Mesenchymal stem cell (in vitro differentiated cells and primary cell): ENCODE results near the gene CELSR2.
A peak's percentile ranks its signal among the peaks of the same experiment; 100 is the strongest.

Experiments used
- DNase-seq: peaks from one replicate; pipeline ENCODE4 v3.0.0-alpha.2; 2013
- H2AFZ ChIP-seq: one replicate; pipeline ENCODE4 v1.6.1; 2013; ENCODE audit warnings: low read depth, mild to moderate bottlenecking, control low read depth, inconsistent platforms, low read length, moderate library complexity
- H2AK5ac ChIP-seq: 2 replicates; pipeline ENCODE4 v1.6.1; 2013; ENCODE audit warnings: low read length, moderate library complexity, mild to moderate bottlenecking, inconsistent platforms; ENCODE audit not compliant: severe bottlenecking
- H2BK120ac ChIP-seq: one replicate; pipeline ENCODE4 v1.6.1; 2013; ENCODE audit warnings: low read depth, mild to moderate bottlenecking, inconsistent platforms, low read length, moderate library complexity
- H2BK12ac ChIP-seq, 2 experiments: one replicate each; pipeline ENCODE4 v1.6.1; 2013; ENCODE audit warnings: inconsistent platforms in 2 of 2, low read length in 2 of 2, mild to moderate bottlenecking in 2 of 2, moderate library complexity in 2 of 2, control low read depth in 1 of 2
- H2BK15ac ChIP-seq: one replicate; pipeline ENCODE4 v1.6.1; 2013; ENCODE audit warnings: mild to moderate bottlenecking, low read depth, inconsistent platforms; ENCODE audit not compliant: poor library complexity, severe bottlenecking
- H2BK5ac ChIP-seq: 2 replicates; pipeline ENCODE4 v1.6.1; 2013; ENCODE audit warnings: low read depth, mild to moderate bottlenecking, low read length, control low read depth, inconsistent platforms; ENCODE audit not compliant: poor library complexity, severe bottlenecking
- H3K14ac ChIP-seq, 2 experiments: one replicate each; pipeline ENCODE4 v1.6.1; 2013; ENCODE audit warnings: inconsistent platforms in 2 of 2, low read length in 2 of 2, control low read depth in 1 of 2, mild to moderate bottlenecking in 1 of 2, moderate library complexity in 1 of 2
- H3K18ac ChIP-seq, 2 experiments: one replicate each; pipeline ENCODE4 v1.6.1; 2013; ENCODE audit warnings: inconsistent platforms in 2 of 2, low read length in 2 of 2, control low read depth in 1 of 2, low read depth in 1 of 2, mild to moderate bottlenecking in 1 of 2
- H3K23ac ChIP-seq, 2 experiments: one replicate each; pipeline ENCODE4 v1.6.1; 2013; ENCODE audit warnings: inconsistent platforms in 2 of 2, low read length in 2 of 2, mild to moderate bottlenecking in 2 of 2, moderate library complexity in 2 of 2, control low read depth in 1 of 2
- H3K27ac ChIP-seq: 2 replicates; pipeline ENCODE4 v1.5.1; 2013; ENCODE audit warnings: mild to moderate bottlenecking, moderate library complexity, low read length, control low read depth, inconsistent platforms; ENCODE audit not compliant: poor library complexity, severe bottlenecking
- H3K27me3 ChIP-seq, 2 experiments: 2 replicates each; pipeline versions ENCODE4 v1.6.1 to v1.7.0; 2013; ENCODE audit warnings: low read length in 2 of 2, mild to moderate bottlenecking in 2 of 2, moderate library complexity in 2 of 2, control low read depth in 1 of 2, inconsistent platforms in 1 of 2; ENCODE audit not compliant: control insufficient read depth in 1 of 2, insufficient read depth in 1 of 2
- H3K36me3 ChIP-seq, 2 experiments: 2 replicates each; pipeline versions ENCODE4 v1.6.1 to v1.7.0; 2013; ENCODE audit warnings: low read length in 2 of 2, control low read depth in 1 of 2, inconsistent platforms in 1 of 2, low read depth in 1 of 2, mild to moderate bottlenecking in 1 of 2; ENCODE audit not compliant: insufficient read depth in 2 of 2, control insufficient read depth in 1 of 2
- H3K4ac ChIP-seq, 2 experiments: one replicate each; pipeline ENCODE4 v1.6.1; 2013; ENCODE audit warnings: inconsistent platforms in 2 of 2, low read length in 2 of 2, mild to moderate bottlenecking in 2 of 2, moderate library complexity in 2 of 2, control low read depth in 1 of 2, low read depth in 1 of 2
- H3K4me1 ChIP-seq: 2 replicates; pipeline ENCODE4 v1.6.1; 2013; ENCODE audit warnings: low read depth, low read length, control low read depth; ENCODE audit not compliant: control insufficient read depth, insufficient read depth
- H3K4me2 ChIP-seq: 2 replicates; pipeline ENCODE4 v1.6.1; 2013; ENCODE audit warnings: low read length, mild to moderate bottlenecking, inconsistent platforms; ENCODE audit not compliant: poor library complexity, severe bottlenecking
- H3K4me3 ChIP-seq, 2 experiments: 2 replicates each; pipeline versions ENCODE4 v1.5.1 to v1.7.0; 2013; ENCODE audit warnings: low read length in 2 of 2, mild to moderate bottlenecking in 2 of 2, control low read depth in 1 of 2, low read depth in 1 of 2; ENCODE audit not compliant: insufficient read depth in 1 of 2
- H3K79me1 ChIP-seq: replicated peaks from 2 replicates; pipeline ENCODE4 v1.6.1; 2013; ENCODE audit warnings: mild to moderate bottlenecking, control low read depth, low read length, inconsistent platforms; ENCODE audit not compliant: poor library complexity, severe bottlenecking
- H3K9ac ChIP-seq: 2 replicates; pipeline ENCODE4 v1.7.0; 2013; ENCODE audit warnings: mild to moderate bottlenecking, low read length, moderate library complexity
- H3K9me3 ChIP-seq: 2 replicates; pipeline ENCODE4 v1.7.0; 2013; ENCODE audit warnings: mild to moderate bottlenecking, low read length; ENCODE audit not compliant: control insufficient read depth
- H4K8ac ChIP-seq: one replicate; pipeline ENCODE4 v1.6.1; 2013; ENCODE audit warnings: inconsistent platforms, mild to moderate bottlenecking, low read length, moderate library complexity
- H4K91ac ChIP-seq: one replicate; pipeline ENCODE4 v1.6.1; 2013; ENCODE audit warnings: mild to moderate bottlenecking, low read length, inconsistent platforms
- WGBS: methylation state at CpG from one replicate; pipeline ENCODE4 v1.1.7; 2013; ENCODE audit warnings: mixed read lengths; 5-methylcytosine and 5-hydroxymethylcytosine counted together

CELSR2 gene

DNA sequence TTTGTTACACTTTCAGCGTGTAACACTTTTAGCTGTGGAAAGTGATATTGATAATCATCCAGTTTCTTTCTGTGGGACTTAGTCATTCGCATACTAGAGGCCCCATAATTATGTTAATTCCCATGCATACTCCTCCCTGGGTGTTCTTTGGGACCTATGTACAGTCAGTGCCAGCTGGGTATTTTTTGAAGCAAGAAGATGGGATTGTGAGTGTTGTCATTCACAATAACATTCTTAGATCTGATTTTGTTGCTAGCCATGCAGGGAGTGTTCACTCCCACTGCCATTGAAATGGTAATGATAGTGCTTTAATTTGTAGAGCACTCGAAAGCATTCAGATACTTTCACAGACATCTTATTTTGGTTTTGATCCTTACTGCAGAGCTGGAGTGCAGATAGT lies 24.0 kb upstream of the CELSR2 start:
- 83% methylated on average over 1 of the region's 3 CpGs for WGBS

DNA sequence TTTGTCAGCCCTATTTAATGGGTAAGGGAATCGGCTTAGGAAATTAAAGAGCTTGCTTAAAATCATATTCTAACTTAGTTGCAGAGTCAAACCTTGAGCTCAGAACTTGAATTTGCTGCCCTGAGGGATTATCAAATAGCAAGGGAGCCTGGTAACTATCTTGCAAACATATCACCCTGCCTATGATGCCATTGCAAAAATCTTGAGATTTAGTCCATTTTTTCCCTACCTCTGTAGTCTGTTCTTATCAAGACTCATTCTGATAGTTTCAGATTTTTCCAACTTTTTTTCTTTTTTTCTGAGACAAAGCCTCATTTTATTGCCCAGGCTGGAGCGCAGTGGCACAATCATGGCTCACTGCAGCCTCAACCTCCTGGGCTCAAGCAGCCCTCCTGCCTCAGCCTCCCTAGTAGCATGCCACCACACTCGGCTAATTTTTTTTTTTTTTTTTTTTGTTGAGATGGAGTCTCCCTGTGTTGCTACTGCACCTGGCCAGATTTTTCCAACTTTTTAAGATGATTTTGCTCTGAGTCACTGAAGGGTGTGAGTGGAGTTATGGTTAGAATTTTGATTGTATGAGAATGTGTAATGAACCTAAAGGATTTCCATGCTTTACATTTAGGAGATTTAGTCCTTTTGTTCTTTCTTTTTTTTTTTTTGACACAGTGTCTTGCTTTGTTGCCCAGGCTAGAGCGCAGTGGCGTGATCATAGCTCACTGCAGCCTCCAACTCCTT lies 23.5 kb upstream of the CELSR2 start:
- Histone ChIP-seq H3K79me1 (peaks cover 21% of the 10 kb centered on the region), H3K18ac (no peak overlapping the region), H2BK12ac (no peak overlapping the region), H3K27ac (no peak overlapping the region), H4K91ac (no peak overlapping the region), H2BK120ac (no peak overlapping the region), H2AK5ac (no peak overlapping the region), H3K4ac (no peak overlapping the region), H2BK5ac (no peak overlapping the region), H3K23ac (no peak overlapping the region), H3K4me3 (no peak overlapping the region), H3K36me3 (peaks cover 18 to 76% of the 10 kb centered on the region in 2 experiments), H3K4me1 (peaks cover 9% of the 10 kb centered on the region), H3K14ac (no peak overlapping the region), H2AFZ (no peak overlapping the region), H3K27me3 (no peaks in the 10 kb centered on the region), H3K9me3 (no peaks in the 10 kb centered on the region), H2BK15ac (no peak overlapping the region), H4K8ac (no peak overlapping the region), H3K4me2 (no peak overlapping the region), H3K9ac (no peak overlapping the region)
- no peak for DNase-seq
- 98% methylated on average over 4 of the region's 5 CpGs for WGBS

More for the DNA sequence above, 24.0 kb upstream of the CELSR2 start:
- H3K4me1 ChIP-seq: peaks cover 9% of the 10 kb centered on the region
- H3K9me3 ChIP-seq: no peaks in the 10 kb centered on the region
- peaks cover 13 to 71% of the 10 kb centered on the region in 2 experiments for H3K36me3 ChIP-seq
- no peak overlapping the region for H3K9ac ChIP-seq
- H2AFZ ChIP-seq: no peak overlapping the region
- no peak overlapping the region for H3K27ac ChIP-seq
- no peak overlapping the region for H2BK120ac ChIP-seq
- no peak overlapping the region for H3K23ac ChIP-seq
- H3K4me3 ChIP-seq: no peak overlapping the region
- H4K91ac ChIP-seq: no peak overlapping the region
- no peaks in the 10 kb centered on the region for H3K27me3 ChIP-seq
- no peak overlapping the region for H2BK5ac ChIP-seq
- H3K14ac ChIP-seq: no peak overlapping the region
- H2BK15ac ChIP-seq: no peak overlapping the region
- H4K8ac ChIP-seq: no peak overlapping the region
- H2BK12ac ChIP-seq: no peak overlapping the region
- no peak overlapping the region for H2AK5ac ChIP-seq
- H3K4me2 ChIP-seq: no peak overlapping the region
- peaks cover 19% of the 10 kb centered on the region for H3K79me1 ChIP-seq
- no peak overlapping the region for H3K4ac ChIP-seq
- DNase-seq: no peak
- no peak overlapping the region for H3K18ac ChIP-seq

DNA sequence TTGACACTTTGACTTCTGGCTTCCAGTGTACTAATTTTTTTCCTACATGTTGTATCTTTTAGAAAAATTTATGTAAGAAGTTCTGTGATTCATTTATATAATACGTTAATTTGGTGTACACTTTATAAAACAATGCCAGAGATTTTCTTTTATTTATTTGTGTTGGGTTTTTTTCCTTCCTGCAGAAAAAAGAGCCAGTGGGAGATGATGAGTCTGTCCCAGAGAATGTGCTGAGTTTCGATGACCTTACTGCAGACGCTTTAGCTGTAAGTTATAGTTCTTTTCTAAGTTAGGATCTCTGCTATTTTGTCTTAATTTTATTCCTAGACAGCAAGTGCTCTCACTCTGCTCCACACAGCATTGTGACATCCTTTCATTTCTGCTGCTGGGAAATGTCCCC lies 21.2 kb upstream of the CELSR2 start:
- no peak overlapping the region for H2BK12ac ChIP-seq
- no peak for DNase-seq
- H3K9ac ChIP-seq: no peak overlapping the region
- H2AFZ ChIP-seq: no peak overlapping the region
- peaks cover 29 to 84% of the 10 kb centered on the region in 2 experiments for H3K36me3 ChIP-seq
- no peak overlapping the region for H2BK120ac ChIP-seq
- H3K4me1 ChIP-seq: peaks cover 9% of the 10 kb centered on the region
- H3K79me1 ChIP-seq: peaks cover 21% of the 10 kb centered on the region
- no peak overlapping the region for H3K14ac ChIP-seq
- no peaks in the 10 kb centered on the region for H3K9me3 ChIP-seq
- no peak overlapping the region for H2BK15ac ChIP-seq
- no peak overlapping the region for H3K23ac ChIP-seq
- no peak overlapping the region for H3K4me3 ChIP-seq
- H3K27ac ChIP-seq: no peak overlapping the region
- H3K4me2 ChIP-seq: no peak overlapping the region
- no peaks in the 10 kb centered on the region for H3K27me3 ChIP-seq
- no peak overlapping the region for H2AK5ac ChIP-seq
- H4K91ac ChIP-seq: no peak overlapping the region
- WGBS: 80% methylated on average over 1 of the region's 3 CpGs
- H2BK5ac ChIP-seq: no peak overlapping the region
- no peak overlapping the region for H3K18ac ChIP-seq
- no peak overlapping the region for H3K4ac ChIP-seq
- H4K8ac ChIP-seq: no peak overlapping the region

DNA sequence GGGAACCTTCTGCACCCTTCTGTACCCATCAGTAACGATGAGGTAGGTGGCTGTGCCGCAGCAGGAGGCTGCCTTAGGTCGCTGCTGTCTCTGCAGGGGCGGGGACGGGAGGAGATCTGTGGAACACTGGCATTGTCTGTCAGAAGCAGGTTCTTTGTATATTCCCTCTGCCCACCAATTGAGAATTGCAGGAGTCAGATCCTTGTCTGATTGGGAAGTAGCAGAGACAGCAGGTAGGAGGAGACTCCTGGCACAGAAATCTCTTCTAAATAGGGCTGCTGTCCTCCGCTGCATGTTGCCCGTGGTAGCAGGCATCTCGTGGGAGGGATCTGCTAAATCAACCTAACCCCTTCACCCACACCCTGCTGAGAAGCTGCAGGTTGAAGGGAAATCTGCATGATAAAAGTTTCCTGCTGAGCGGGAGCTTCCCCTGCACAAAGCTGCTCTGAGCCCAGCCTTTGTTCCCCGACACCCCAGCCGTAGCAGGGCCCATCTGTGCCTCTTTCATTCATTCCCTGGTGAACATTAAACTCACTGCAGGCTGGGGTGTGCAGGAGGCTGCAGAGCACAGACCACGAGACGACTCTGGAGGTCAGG lies 19.7 kb upstream of the CELSR2 start:
- H2BK5ac ChIP-seq: no peak overlapping the region
- no peak overlapping the region for H3K4me3 ChIP-seq
- WGBS: 72% methylated on average over 12 of the region's 13 CpGs
- H2BK120ac ChIP-seq: no peak overlapping the region
- no peaks in the 10 kb centered on the region for H3K9me3 ChIP-seq
- no peak overlapping the region for H3K18ac ChIP-seq
- H3K4me2 ChIP-seq: no peak overlapping the region
- no peak overlapping the region for H3K4ac ChIP-seq
- no peak overlapping the region for H2AK5ac ChIP-seq
- H3K79me1 ChIP-seq: peaks cover 21% of the 10 kb centered on the region
- H3K27ac ChIP-seq: no peak overlapping the region
- H4K91ac ChIP-seq: no peak overlapping the region
- H4K8ac ChIP-seq: no peak overlapping the region
- H3K14ac ChIP-seq: no peak overlapping the region
- no peak overlapping the region for H2BK15ac ChIP-seq
- H3K9ac ChIP-seq: no peak overlapping the region
- no peaks in the 10 kb centered on the region for H3K27me3 ChIP-seq
- H3K23ac ChIP-seq: peak overlapping the region in 1 of 2 experiments; percentile 41
- peaks cover 9% of the 10 kb centered on the region for H3K4me1 ChIP-seq
- H3K36me3 ChIP-seq: peaks cover 34 to 79% of the 10 kb centered on the region in 2 experiments
- no peak overlapping the region for H2AFZ ChIP-seq
- DNase-seq: no peak
- H2BK12ac ChIP-seq: no peak overlapping the region
